ENCODE results near the gene SCAI.
"Not testable (repeated sequence)": the region's sequence is repeated elsewhere in the genome, so short reads cannot be mapped to it uniquely, and the experiment has no call there.

Gene SCAI

GRCh38 chr9:125133403-125134329, 9.7 kb downstream of the SCAI start:
- H3K27ac ChIP-seq = no peak overlapping the region
- TF ChIP-seq ZFX (IDR thresholded peaks at IDR 0.05; ENCODE audit: borderline replicate concordance) (no peak), CTCF (IDR thresholded peaks at IDR 0.05) (no peak)

GRCh38 chr9:125131778-125132177, 11.6 kb downstream of the SCAI start:
- TF ChIP-seq ZFX (IDR thresholded peaks at IDR 0.05; ENCODE audit: borderline replicate concordance) (no peak), CTCF (IDR thresholded peaks at IDR 0.05) (no peak)
- no peak overlapping the region for H3K27ac ChIP-seq

GRCh38 chr9:125126019-125126746, 17.1 kb downstream of the SCAI start:
- TF ChIP-seq CTCF (IDR thresholded peaks at IDR 0.05) (no peak), ZFX (IDR thresholded peaks at IDR 0.05; ENCODE audit: borderline replicate concordance) (no peak)
- no peak overlapping the region for H3K27ac ChIP-seq

GRCh38 chr9:125125523-125125922, 17.8 kb downstream of the SCAI start:
- TF ChIP-seq CTCF (IDR thresholded peaks at IDR 0.05) (no peak), ZFX (IDR thresholded peaks at IDR 0.05; ENCODE audit: borderline replicate concordance) (no peak)
- no peak overlapping the region for H3K27ac ChIP-seq

- no peak overlapping the region for H3K27ac ChIP-seq
- TF ChIP-seq ZFX (IDR thresholded peaks at IDR 0.05; ENCODE audit: borderline replicate concordance) = no peak
- TF ChIP-seq CTCF (IDR thresholded peaks at IDR 0.05) = no peak
Observed at GRCh38 chr9:125121146-125121545, 22.2 kb downstream of the SCAI start.

- TF ChIP-seq CTCF (IDR thresholded peaks at IDR 0.05) (no peak), ZFX (IDR thresholded peaks at IDR 0.05; ENCODE audit: borderline replicate concordance) (no peak)
- H3K27ac ChIP-seq = no peak overlapping the region
Observed at GRCh38 chr9:125119643-125120286, 23.6 kb downstream of the SCAI start.

GRCh38 chr9:125118696-125119095, 24.6 kb downstream of the SCAI start:
- H3K27ac ChIP-seq = not testable (repeated sequence)

GRCh38 chr9:125114503-125114902, 28.8 kb downstream of the SCAI start:
- H3K27ac ChIP-seq = not testable (repeated sequence)

Measured in 22Rv1 (cell line).